DMS153 treated with DMSO at 0.1 percent for 48 hours (cell line): ENCODE data around the gene TET1.
"Not testable (repeated sequence)": the region's sequence is repeated elsewhere in the genome, so short reads cannot be mapped to it uniquely, and the experiment has no call there.

Experiments used
- DNase-seq: peaks from one replicate; lab custom pipeline; 2025; ENCODE audit not compliant: unreplicated experiment; lab: John Stamatoyannopoulos, UW

The TET1 gene

DNA sequence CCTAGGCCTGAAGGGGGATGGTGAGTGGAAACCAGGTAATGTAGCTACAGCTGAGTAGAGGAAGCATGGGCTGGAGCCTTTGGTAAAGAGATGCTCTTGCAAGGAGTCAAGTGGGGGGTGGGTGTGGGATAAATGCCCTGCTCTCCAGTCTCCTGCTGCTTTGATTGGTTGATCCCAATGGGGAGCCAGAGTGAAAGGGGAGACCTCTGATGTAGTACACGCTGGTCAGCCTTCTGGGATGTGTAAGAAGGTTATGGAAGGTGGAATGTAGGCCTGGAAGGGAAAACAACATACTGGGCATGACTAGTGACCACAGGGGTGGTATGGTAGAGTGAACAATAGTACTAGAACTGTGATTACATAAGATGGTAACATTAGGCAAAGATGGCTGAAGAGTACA, 44.3 kb downstream of the TET1 start:
- DNase-seq = no peak

DNA sequence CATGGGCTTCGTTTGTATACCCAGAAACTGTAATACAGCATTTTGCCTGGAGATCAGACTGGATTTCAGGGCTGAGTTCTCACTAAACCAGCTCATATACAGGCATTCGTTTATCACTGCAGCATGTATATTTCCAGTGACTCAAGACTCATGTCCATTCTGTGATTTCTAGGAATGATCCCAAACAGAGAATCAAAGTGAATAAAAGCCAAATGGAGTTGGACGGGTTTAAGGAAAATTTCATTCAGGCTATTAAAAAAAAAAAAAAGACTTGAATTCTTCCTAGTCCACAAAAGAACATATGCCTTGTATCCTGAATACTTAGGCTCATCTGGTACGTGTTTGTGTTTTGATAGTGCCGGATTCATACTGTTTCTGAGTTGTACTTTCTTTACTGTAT, 46.8 kb downstream of the TET1 start:
- DNase-seq = no peak

DNA sequence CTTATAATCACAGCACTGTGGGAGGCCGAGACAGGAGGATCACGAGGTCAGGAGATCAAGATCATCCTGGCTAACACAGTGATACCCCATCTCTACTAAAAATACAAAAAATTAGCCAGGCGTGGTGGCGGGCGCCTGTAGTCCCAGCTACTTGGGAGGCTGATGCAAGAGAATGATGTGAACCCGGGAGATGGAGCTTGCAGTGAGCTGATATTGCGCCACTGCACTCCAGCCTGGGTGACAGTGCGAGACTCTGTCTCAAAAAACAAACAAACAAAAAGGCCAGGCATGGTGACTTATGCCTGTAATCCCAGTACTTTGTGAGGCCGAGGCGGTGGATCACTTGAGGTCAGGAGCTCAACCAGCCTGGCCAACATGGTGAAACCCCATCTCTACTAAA, 49.9 kb downstream of the TET1 start:
- DNase-seq = not testable (repeated sequence)

GRCh38 chr10:68611227-68611626, 51.1 kb downstream of the TET1 start:
- DNase-seq = no peak

GRCh38 chr10:68613974-68614373, 53.8 kb downstream of the TET1 start:
- not testable (repeated sequence) for DNase-seq

DNA sequence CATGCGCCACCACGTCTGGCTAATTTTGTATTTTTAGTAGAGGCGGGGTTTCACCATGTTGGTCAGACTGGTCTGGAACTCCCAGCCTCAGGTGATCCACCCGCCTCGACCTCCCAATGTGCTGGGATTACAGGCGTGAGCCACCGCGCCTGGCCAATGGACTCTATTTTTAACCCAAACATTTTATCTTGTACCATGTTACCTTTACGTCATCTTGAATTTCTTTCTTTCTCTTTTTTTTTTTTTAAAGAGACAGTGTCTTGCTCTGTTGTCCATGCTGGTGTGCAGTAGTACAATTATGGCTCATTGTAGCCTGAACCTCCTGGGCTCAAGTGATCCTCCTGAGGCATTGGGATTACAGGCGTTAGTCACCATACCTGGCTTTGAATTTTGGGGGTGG, 57.6 kb downstream of the TET1 start:
- DNase-seq = not testable (repeated sequence)

DNA sequence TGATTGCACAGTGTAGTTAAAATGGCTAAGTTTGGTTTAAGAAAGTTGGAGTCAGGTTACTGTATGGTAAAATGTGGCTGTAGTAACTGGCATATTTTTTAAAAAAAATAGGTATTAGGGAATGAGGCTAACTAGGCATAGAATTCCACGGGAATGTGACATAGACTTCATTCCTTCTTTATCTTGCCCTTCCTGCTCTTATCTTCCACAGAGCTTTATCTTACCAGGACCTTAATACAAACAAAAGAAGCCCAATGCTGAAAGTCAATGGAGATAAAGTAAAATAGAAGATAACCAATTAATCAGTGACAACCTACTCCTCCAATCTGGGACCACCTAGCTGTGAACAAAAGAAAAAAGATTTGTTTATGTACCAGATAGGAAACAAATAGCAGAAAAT, 58.1 kb downstream of the TET1 start:
- no peak for DNase-seq

DNA sequence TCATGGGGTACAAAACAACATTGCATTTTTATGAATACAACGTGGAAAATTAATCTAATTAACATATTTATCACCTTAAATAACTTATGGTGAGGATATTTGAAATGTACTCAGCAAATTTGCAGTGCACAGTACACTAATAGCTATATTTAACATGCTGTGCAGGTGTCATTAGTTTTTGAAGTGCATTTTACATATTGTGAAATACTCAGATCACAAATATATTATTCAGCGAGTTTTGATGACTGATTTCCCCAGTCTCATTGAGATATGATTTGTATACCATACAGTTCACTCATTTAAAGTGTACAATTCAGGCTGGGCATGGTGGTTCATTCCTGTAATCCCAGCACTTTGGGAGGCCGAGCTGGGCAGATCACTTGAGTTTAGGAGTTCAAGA, 59.5 kb downstream of the TET1 start:
- DNase-seq = no peak

GRCh38 chr10:68625316-68625921, 65.3 kb downstream of the TET1 start:
- DNase-seq = no peak

GRCh38 chr10:68628576-68629127, 68.5 kb downstream of the TET1 start:
- no peak for DNase-seq

- DNase-seq = not testable (repeated sequence)
Observed at GRCh38 chr10:68632271-68632560, 72.1 kb downstream of the TET1 start.

GRCh38 chr10:68633281-68633680, 73.1 kb downstream of the TET1 start:
- DNase-seq = no peak

DNA sequence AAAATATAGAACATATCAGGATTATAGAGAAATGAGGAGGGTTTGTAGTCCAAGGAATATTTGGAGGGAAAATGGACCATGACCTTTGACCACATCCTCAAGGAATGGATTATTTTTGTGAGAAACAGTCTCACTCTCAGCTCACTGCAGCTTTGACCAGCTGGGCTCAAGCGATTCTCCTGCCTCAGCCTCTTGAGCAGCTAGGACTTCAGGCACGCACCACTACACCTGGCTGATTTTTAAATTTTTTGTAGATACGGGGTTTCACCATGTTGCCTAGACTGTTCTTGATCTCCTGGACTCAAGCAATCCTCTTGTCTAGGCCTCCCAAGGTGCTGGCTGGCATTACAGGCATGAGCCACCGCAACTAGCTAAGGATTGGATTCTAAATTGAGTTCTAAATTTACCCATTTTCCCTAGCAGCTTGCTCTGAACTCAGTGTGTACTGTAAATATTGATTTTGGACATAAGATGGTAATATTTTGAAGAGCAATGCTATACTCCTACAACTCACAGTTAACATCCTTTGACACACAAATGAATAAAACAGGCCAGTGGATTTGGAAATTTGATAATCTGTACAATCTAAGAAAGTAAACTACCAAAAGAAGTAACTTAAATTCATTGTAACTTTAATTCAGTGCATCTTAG, 73.8 kb downstream of the TET1 start:
- DNase-seq = no peak

DNA sequence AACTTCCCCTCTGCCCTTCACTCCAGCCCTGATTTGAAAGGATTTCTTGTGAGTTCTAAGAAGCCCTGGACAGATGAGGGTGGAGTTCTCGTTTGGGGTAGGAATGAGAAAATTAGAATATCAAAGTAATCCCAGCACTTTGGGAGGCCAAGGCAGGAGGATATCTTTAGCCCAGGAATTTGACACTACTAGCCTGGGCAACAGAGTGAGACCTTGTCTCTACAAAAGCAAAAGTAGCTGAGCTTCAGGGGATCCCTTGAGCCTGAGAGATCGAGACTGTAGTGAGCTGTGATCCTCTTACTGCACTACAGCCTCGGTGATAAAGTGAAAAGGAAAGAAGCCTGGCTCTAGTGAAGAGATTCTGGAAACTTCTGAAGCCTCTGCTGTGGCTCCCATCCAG, 76.2 kb downstream of the TET1 start:
- no peak for DNase-seq

DNA sequence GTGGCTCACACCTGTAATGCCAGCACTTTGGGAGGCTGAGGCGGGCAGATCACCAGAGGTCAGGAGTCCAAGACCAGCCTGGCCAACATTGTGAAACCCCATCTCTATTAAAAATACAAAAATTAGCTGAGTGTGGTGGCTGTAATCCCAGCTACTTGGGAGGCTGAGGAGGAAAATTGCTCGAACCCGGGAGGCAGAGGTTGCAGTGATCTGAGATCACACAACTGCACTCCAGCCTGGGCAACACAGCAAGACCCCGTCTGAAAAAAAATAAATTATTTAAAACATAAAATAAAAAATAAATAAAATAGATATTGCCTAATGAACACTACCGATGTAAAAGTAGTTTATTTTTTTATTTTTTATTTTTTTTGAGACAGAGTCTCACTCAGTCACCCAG, 83.4 kb downstream of the TET1 start:
- not testable (repeated sequence) for DNase-seq

GRCh38 chr10:68647672-68648341, 87.7 kb downstream of the TET1 start:
- DNase-seq = no peak

DNA sequence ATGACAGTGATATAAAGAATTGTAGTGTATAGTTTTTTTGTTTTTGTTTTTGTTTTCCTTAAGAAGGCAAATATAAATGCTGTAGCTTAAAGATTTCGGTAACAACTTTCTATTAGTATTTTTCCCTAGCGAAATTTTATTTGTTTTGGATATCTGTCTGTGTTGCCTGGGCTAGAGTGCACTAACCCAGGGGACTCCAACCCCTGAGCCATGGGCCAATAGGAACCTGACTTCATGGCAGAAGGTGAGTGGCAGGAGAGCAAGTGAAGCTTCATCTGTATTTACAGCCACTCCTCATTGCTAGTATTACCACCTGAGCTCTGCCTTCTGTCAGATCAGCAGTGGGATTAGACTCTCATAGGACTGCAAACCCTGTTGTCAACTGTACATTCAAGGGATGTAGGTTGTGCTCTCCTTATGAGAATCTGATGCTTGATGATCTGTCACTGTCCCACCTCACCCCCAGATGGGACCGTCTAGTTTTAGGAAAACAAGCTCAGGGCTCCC, 95.5 kb downstream of the TET1 start:
- DNase-seq = no peak

- DNase-seq = no peak
Observed at GRCh38 chr10:68665841-68666240, 105.7 kb downstream of the TET1 start.

- no peak for DNase-seq
Observed at GRCh38 chr10:68666280-68666760, 106.2 kb downstream of the TET1 start.

GRCh38 chr10:68668231-68668630, 108.1 kb downstream of the TET1 start:
- no peak for DNase-seq

GRCh38 chr10:68668972-68669371, 108.8 kb downstream of the TET1 start:
- DNase-seq = no peak

- no peak for DNase-seq
Observed at GRCh38 chr10:68684413-68684812, 124.3 kb downstream of the TET1 start.
